Measurements from ENCODE around the gene MANSC1. TPM values are rescaled to one million over a fixed set of nuclear protein-coding genes. Genes with fewer than 3 reads are reported as not detected.
A peak's percentile ranks its signal among the peaks of the same experiment; 100 is the strongest.

Gene MANSC1
- 72.1 TPM for total RNA-seq

DNA sequence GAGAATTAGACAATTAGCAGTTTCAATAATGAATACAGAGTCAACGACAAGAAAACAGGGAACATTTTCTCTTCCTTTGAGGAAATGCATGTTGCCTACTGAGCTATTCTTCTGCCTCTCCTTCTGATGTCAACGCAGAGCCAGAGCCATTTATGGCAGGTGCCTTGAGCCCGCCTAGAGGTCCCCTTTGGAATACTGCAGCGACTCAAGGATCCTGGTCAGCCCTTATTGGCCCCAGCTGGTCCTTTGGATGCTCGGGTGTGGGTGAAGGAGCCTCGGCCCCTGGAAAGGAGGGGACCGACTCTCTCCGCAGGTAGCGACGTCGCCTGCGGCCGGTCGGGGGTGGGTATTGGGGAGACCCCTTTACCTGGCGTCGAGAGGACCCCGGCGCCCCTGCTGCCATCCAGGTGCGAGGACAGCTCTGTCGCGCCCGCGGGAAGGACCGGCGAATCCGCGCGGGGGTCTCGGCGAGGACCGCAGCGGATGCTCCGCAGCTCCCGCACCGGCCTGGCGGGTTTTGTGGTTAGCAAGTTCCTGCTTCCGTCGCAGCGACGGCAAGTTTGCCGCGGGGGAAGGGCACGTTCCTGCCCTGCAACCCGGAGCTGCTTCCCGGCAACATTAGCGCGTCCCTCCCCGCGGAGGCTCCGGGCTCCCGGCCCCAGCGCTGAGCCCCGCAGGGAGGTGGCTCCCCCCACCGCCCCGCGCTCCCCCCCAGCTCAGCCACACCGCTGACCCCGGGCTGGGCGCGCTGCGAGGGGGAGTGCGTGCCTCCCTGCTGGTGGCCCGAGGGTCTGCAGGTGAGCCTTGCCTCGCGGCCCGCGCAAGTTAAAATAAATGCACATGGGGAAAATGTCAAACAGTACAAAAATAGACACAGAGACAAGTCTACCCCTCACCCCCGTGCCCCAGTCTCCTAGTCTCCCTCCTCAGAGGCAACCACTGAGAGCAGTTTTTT lies at the start of gene MANSC1:
MANSC1 (minus strand) TSS at position 532 of the 955 bp plus-strand sequence. CDS start 6,928 bp downstream, outside the sequence.
- Histone ChIP-seq H3K27ac (peak within 1 kb of the TSS; percentile 92), H3K4me1 (peaks cover 0 to 12% of the 10 kb centered on the region in 2 donors), H3K9me3 (no peaks in the 10 kb centered on the region), H3K4me3 (peak within 1 kb of the TSS; percentile 82 to 95), H3K36me3 (no peaks in the 10 kb centered on the region), H3K27me3 (no peaks in the 10 kb centered on the region)
- intact Hi-C loops (cut with DNase I), result loop anchor here (10.0 kb wide), 1 partner anchor 775 kb away; no protein-coding TSS in a partner anchor
- TF ChIP-seq, protein P1, sequence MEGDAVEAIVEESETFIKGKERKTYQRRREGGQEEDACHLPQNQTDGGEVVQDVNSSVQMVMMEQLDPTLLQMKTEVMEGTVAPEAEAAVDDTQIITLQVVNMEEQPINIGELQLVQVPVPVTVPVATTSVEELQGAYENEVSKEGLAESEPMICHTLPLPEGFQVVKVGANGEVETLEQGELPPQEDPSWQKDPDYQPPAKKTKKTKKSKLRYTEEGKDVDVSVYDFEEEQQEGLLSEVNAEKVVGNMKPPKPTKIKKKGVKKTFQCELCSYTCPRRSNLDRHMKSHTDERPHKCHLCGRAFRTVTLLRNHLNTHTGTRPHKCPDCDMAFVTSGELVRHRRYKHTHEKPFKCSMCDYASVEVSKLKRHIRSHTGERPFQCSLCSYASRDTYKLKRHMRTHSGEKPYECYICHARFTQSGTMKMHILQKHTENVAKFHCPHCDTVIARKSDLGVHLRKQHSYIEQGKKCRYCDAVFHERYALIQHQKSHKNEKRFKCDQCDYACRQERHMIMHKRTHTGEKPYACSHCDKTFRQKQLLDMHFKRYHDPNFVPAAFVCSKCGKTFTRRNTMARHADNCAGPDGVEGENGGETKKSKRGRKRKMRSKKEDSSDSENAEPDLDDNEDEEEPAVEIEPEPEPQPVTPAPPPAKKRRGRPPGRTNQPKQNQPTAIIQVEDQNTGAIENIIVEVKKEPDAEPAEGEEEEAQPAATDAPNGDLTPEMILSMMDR (IDR thresholded peaks at IDR 0.05), result peak; percentile 32 to 46 (median 35)
- peak in 1 of 2 donors; percentile 84 for DNase-seq (ENCODE audit: low spot score in 2 of 2)

DNA sequence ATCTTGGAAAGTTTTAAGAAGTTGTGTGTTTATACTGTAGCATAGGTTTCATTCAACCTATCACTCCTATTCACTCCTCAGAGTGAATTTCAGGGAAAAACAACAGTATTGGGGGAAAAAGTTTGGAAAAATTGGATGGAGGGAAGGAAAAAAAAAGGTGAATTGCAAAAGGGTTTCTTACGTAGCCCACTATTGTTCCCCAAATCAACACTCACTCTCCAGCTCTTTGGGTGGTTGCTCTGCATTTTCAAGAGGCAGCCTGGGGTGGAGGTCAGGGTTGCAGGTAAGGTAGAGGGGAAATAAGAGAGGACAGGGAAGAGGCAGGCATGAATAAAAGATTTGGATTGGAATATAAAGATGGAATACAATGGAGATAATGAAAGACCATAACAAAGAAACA lies 49.1 kb upstream of the MANSC1 start:
- Histone ChIP-seq H3K27ac (peak overlapping the region; percentile 60 to 81), H3K36me3 (no peaks in the 10 kb centered on the region), H3K4me3 (no peak overlapping the region), H3K4me1 (peaks cover 6 to 20% of the 10 kb centered on the region in 2 donors), H3K9me3 (no peaks in the 10 kb centered on the region), H3K27me3 (no peaks in the 10 kb centered on the region)
- TF ChIP-seq, protein P1 (IDR thresholded peaks at IDR 0.05), result no peak
- no peak for DNase-seq (ENCODE audit: low spot score in 2 of 2)
- intact Hi-C loops (cut with DNase I), result loop anchor here (2.0 to 5.0 kb wide), 2 partner anchors 44 to 163 kb away; partner anchors contain the start of gene DUSP16

DNA sequence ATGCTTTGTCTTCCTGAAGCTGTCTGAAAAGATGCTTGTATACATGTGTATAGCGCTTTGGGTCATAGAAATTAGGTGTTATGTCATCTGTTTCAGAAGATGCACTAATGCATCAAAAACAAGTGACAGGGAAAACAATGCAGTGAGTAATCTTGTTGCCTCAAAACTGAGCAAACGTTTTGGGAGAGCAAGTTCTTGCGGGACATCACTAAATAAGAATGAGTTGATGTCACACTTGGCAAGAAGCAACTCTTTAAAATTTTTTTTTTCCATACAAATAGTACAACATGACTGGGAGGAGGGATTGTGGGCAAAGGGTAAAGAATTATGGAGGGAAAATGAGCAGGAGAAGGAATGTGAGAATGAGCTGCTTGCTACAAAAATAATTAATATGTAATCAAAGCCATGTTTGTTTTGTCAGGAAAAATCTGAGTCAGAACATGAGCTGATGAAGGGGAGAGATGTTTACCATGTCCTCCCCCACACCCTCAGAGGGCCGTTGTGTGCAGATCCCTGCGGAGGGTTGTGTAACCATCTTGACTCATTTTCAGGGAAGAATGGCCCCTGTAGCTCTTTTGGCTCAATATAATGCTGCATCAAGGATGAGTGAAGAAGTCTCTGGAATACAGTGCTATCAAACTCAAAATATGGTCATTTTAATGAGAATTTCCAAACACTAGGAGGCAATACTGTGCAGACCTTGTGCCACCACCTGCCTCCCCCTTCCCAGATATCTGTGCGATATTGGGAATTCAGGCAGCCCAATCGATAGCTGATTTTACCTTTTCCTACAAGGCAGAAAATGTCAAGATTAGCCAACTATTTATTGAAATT lies 48.2 kb upstream of the MANSC1 start:
- Histone ChIP-seq H3K27ac (peak overlapping the region; percentile 67 to 81), H3K4me3 (peak overlapping the region in 1 of 2 donors; percentile 23), H3K9me3 (no peaks in the 10 kb centered on the region), H3K4me1 (peaks cover 6 to 20% of the 10 kb centered on the region in 2 donors), H3K36me3 (no peaks in the 10 kb centered on the region), H3K27me3 (no peaks in the 10 kb centered on the region)
- peak in 1 of 2 donors; percentile 86 for DNase-seq (ENCODE audit: low spot score in 2 of 2)
- intact Hi-C loops (cut with DNase I), result loop anchor here (1.0 to 5.0 kb wide), 3 partner anchors 45 to 213 kb away; partner anchors contain the start of genes CREBL2 and DUSP16
- TF ChIP-seq, protein P1 (IDR thresholded peaks at IDR 0.05), result no peak

DNA sequence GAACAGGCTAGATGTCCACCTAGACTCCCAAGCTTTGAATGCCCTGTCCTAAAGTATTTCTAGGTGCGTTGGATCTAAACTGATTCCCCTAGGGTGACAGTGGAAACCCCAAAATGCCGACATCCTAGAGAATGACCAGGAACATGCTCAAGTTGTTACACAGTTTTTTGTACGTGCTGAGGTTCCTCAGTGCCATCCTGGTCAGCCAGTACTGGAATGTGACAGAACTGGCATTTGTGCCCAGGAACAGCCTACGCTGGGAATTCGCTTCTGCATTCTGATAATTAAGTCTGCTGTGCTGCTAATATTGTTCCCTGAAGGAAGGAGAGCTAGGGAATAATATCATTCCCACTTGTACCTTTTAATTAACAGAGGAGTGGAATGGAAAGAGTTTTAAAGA lies 47.1 kb upstream of the MANSC1 start:
- H3K9me3 ChIP-seq, result no peaks in the 10 kb centered on the region
- H3K4me1 ChIP-seq, result peaks cover 6 to 20% of the 10 kb centered on the region in 2 donors
- no peaks in the 10 kb centered on the region for H3K36me3 ChIP-seq
- intact Hi-C loops (cut with DNase I), result loop anchor here (5.0 kb wide), 1 partner anchor 165 kb away; the partner anchor contains the start of gene DUSP16
- DNase-seq (ENCODE audit: low spot score in 2 of 2), result no peak
- H3K27ac ChIP-seq, result peak overlapping the region; percentile 67 to 81
- TF ChIP-seq, protein P1 (IDR thresholded peaks at IDR 0.05), result no peak
- H3K4me3 ChIP-seq, result no peak overlapping the region
- no peaks in the 10 kb centered on the region for H3K27me3 ChIP-seq

DNA sequence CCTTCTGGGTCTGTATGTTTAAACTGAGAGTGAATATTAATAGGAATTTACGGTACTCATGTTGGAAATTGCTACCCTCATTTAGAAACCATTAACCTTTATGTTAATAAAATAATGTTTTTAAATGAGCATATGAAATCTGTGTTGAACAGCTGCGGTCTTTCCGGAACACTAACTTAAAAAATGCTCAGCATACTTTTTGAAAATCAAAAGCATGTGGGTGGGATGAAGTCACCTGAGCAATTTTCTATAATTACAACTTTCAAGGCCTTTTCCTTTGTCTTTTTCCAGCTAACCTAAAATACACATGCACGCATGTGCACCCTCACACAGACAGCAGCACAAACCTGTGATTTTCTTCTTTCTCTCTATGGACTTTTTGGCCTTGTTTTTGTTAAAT lies 46.7 kb upstream of the MANSC1 start:
- no peaks in the 10 kb centered on the region for H3K9me3 ChIP-seq
- peak overlapping the region; percentile 67 to 81 for H3K27ac ChIP-seq
- TF ChIP-seq, protein P1 (IDR thresholded peaks at IDR 0.05), result no peak
- H3K27me3 ChIP-seq, result no peaks in the 10 kb centered on the region
- DNase-seq (ENCODE audit: low spot score in 2 of 2), result no peak
- intact Hi-C loops (cut with DNase I), result loop anchor here (5.0 kb wide), 1 partner anchor 166 kb away; the partner anchor contains the start of gene DUSP16
- H3K36me3 ChIP-seq, result no peaks in the 10 kb centered on the region
- peaks cover 6 to 20% of the 10 kb centered on the region in 2 donors for H3K4me1 ChIP-seq
- no peak overlapping the region for H3K4me3 ChIP-seq
